Measurements from ENCODE around the gene DNAH11.
"Not testable (repeated sequence)": the region's sequence is repeated elsewhere in the genome, so short reads cannot be mapped to it uniquely, and the experiment has no call there.

DNAH11 gene

GRCh38 chr7:21532485-21532884 is 10.4 kb upstream of the DNAH11 start:
- not testable (repeated sequence) for H3K56ac ChIP-seq (ENCODE audit: low read length); H4K5ac ChIP-seq (ENCODE audit: low read length); H3K4ac ChIP-seq (ENCODE audit: low read depth, low read length); H3K4me1 ChIP-seq (ENCODE audit: control insufficient read depth, low read depth, low read length); H4K8ac ChIP-seq (ENCODE audit: low read depth, low read length); H3K27ac ChIP-seq (ENCODE audit: low read depth, low read length); H3K27me3 ChIP-seq (ENCODE audit: insufficient read depth, low read length, poor library complexity); H2BK15ac ChIP-seq (replicated peaks; ENCODE audit: low read depth); H3K36me3 ChIP-seq (ENCODE audit: control insufficient read depth, insufficient read depth, low read length); H2BK5ac ChIP-seq (ENCODE audit: low read length); H3K4me3 ChIP-seq (ENCODE audit: low read length); H3K79me1 ChIP-seq (ENCODE audit: low read length); H2AK5ac ChIP-seq (ENCODE audit: low read length); H2BK120ac ChIP-seq (ENCODE audit: low read depth, low read length); H3K23ac ChIP-seq (ENCODE audit: low read length); H3K18ac ChIP-seq (ENCODE audit: low read length); DNase-seq; H3K79me2 ChIP-seq (ENCODE audit: control insufficient read depth, insufficient read depth, low read length); H3K4me2 ChIP-seq (ENCODE audit: low read length); H3K9ac ChIP-seq (ENCODE audit: low read length)
- WGBS (ENCODE audit: extremely low coverage, insufficient coverage, low lambda C conversion rate), result no CpG with 5 or more reads among the region's 1 CpG

- H3K79me1 ChIP-seq (ENCODE audit: low read length); H3K27me3 ChIP-seq (ENCODE audit: insufficient read depth, low read length, poor library complexity); H3K4me1 ChIP-seq (ENCODE audit: control insufficient read depth, low read depth, low read length); H4K8ac ChIP-seq (ENCODE audit: low read depth, low read length); H3K9ac ChIP-seq (ENCODE audit: low read length); H2BK15ac ChIP-seq (replicated peaks; ENCODE audit: low read depth); H3K56ac ChIP-seq (ENCODE audit: low read length); H3K23ac ChIP-seq (ENCODE audit: low read length); H3K4me2 ChIP-seq (ENCODE audit: low read length); H3K27ac ChIP-seq (ENCODE audit: low read depth, low read length); H3K18ac ChIP-seq (ENCODE audit: low read length); H3K79me2 ChIP-seq (ENCODE audit: control insufficient read depth, insufficient read depth, low read length); H3K4me3 ChIP-seq (ENCODE audit: low read length); H4K5ac ChIP-seq (ENCODE audit: low read length); H3K4ac ChIP-seq (ENCODE audit: low read depth, low read length); H3K36me3 ChIP-seq (ENCODE audit: control insufficient read depth, insufficient read depth, low read length); H2BK5ac ChIP-seq (ENCODE audit: low read length); H2BK120ac ChIP-seq (ENCODE audit: low read depth, low read length); DNase-seq; H2AK5ac ChIP-seq (ENCODE audit: low read length): not testable (repeated sequence)
Measured at GRCh38 chr7:21533646-21534045, 9.2 kb upstream of the DNAH11 start.

- H3K27ac ChIP-seq (ENCODE audit: low read depth, low read length); H3K36me3 ChIP-seq (ENCODE audit: control insufficient read depth, insufficient read depth, low read length); H3K9ac ChIP-seq (ENCODE audit: low read length); H2BK5ac ChIP-seq (ENCODE audit: low read length); H3K23ac ChIP-seq (ENCODE audit: low read length); H4K5ac ChIP-seq (ENCODE audit: low read length); H3K4ac ChIP-seq (ENCODE audit: low read depth, low read length); H4K8ac ChIP-seq (ENCODE audit: low read depth, low read length); H3K4me2 ChIP-seq (ENCODE audit: low read length); H3K4me3 ChIP-seq (ENCODE audit: low read length); H3K79me2 ChIP-seq (ENCODE audit: control insufficient read depth, insufficient read depth, low read length); H3K79me1 ChIP-seq (ENCODE audit: low read length); H2BK15ac ChIP-seq (replicated peaks; ENCODE audit: low read depth); H2BK120ac ChIP-seq (ENCODE audit: low read depth, low read length); H2AK5ac ChIP-seq (ENCODE audit: low read length); H3K18ac ChIP-seq (ENCODE audit: low read length); H3K27me3 ChIP-seq (ENCODE audit: insufficient read depth, low read length, poor library complexity); DNase-seq; H3K56ac ChIP-seq (ENCODE audit: low read length): not testable (repeated sequence)
- peaks cover 11% of the 10 kb centered on the region for H3K4me1 ChIP-seq (ENCODE audit: control insufficient read depth, low read depth, low read length)
- WGBS (ENCODE audit: extremely low coverage, insufficient coverage, low lambda C conversion rate), result no CpG with 5 or more reads among the region's 27 CpGs
Measured at GRCh38 chr7:21536445-21537118, 6.3 kb upstream of the DNAH11 start.

GRCh38 chr7:21538936-21539495 is 3.8 kb upstream of the DNAH11 start:
- Histone ChIP-seq H3K79me2 (ENCODE audit: control insufficient read depth, insufficient read depth, low read length) (no peaks in the 10 kb centered on the region), H3K4me1 (ENCODE audit: control insufficient read depth, low read depth, low read length) (peaks cover 11% of the 10 kb centered on the region), H4K5ac (ENCODE audit: low read length) (no peak overlapping the region), H3K4me2 (ENCODE audit: low read length) (no peak overlapping the region), H3K18ac (ENCODE audit: low read length) (no peak overlapping the region), H3K23ac (ENCODE audit: low read length) (no peak overlapping the region), H4K8ac (ENCODE audit: low read depth, low read length) (no peak overlapping the region), H3K36me3 (ENCODE audit: control insufficient read depth, insufficient read depth, low read length) (no peaks in the 10 kb centered on the region), H2BK120ac (ENCODE audit: low read depth, low read length) (no peak overlapping the region), H3K9ac (ENCODE audit: low read length) (no peak overlapping the region), H3K4me3 (ENCODE audit: low read length) (no peak overlapping the region), H3K4ac (ENCODE audit: low read depth, low read length) (no peak overlapping the region), H2BK15ac (replicated peaks; ENCODE audit: low read depth) (no peak overlapping the region), H3K79me1 (ENCODE audit: low read length) (no peaks in the 10 kb centered on the region), H2BK5ac (ENCODE audit: low read length) (no peak overlapping the region), H3K27me3 (ENCODE audit: insufficient read depth, low read length, poor library complexity) (no peaks in the 10 kb centered on the region), H2AK5ac (ENCODE audit: low read length) (no peak overlapping the region), H3K27ac (ENCODE audit: low read depth, low read length) (no peak overlapping the region), H3K56ac (ENCODE audit: low read length) (no peak overlapping the region)
- WGBS (ENCODE audit: extremely low coverage, insufficient coverage, low lambda C conversion rate), result no CpG with 5 or more reads among the region's 3 CpGs
- no peak for DNase-seq

- Histone ChIP-seq H3K4ac (ENCODE audit: low read depth, low read length) (no peak overlapping the region), H3K79me1 (ENCODE audit: low read length) (no peaks in the 10 kb centered on the region), H3K36me3 (ENCODE audit: control insufficient read depth, insufficient read depth, low read length) (no peaks in the 10 kb centered on the region), H3K79me2 (ENCODE audit: control insufficient read depth, insufficient read depth, low read length) (no peaks in the 10 kb centered on the region), H2BK5ac (ENCODE audit: low read length) (no peak overlapping the region), H4K8ac (ENCODE audit: low read depth, low read length) (no peak overlapping the region), H3K4me2 (ENCODE audit: low read length) (peak overlapping the region; percentile 45), H3K4me3 (ENCODE audit: low read length) (peak overlapping the region; percentile 62), H2BK120ac (ENCODE audit: low read depth, low read length) (no peak overlapping the region), H3K56ac (ENCODE audit: low read length) (peak overlapping the region; percentile 73), H3K9ac (ENCODE audit: low read length) (peak overlapping the region; percentile 36), H3K4me1 (ENCODE audit: control insufficient read depth, low read depth, low read length) (peaks cover 11% of the 10 kb centered on the region), H2BK15ac (replicated peaks; ENCODE audit: low read depth) (no peak overlapping the region), H4K5ac (ENCODE audit: low read length) (no peak overlapping the region), H2AK5ac (ENCODE audit: low read length) (no peak overlapping the region), H3K18ac (ENCODE audit: low read length) (no peak overlapping the region), H3K23ac (ENCODE audit: low read length) (no peak overlapping the region), H3K27ac (ENCODE audit: low read depth, low read length) (no peak overlapping the region), H3K27me3 (ENCODE audit: insufficient read depth, low read length, poor library complexity) (no peaks in the 10 kb centered on the region)
- peak; percentile 71 for DNase-seq
- WGBS (ENCODE audit: extremely low coverage, insufficient coverage, low lambda C conversion rate), result no CpG with 5 or more reads among the region's 31 CpGs
Measured at GRCh38 chr7:21543528-21544302, 876 bp downstream of the DNAH11 start.
